T follicular helper cell (primary cell): Measurements from ENCODE around the gene PABPC1L.
"Not testable (repeated sequence)": the region's sequence is repeated elsewhere in the genome, so short reads cannot be mapped to it uniquely, and the experiment has no call there.

Experiments
- DNase-seq: peaks from one replicate; pipeline ENCODE4 v3.0.0-alpha.2; 2020; ENCODE audit warnings: low read depth
- total RNA-seq, 2 experiments: gene quantifications; one replicate each; lab custom pipeline; 2026; lab: John Stamatoyannopoulos, UW

PABPC1L gene
- 13.4 to 13.9 reads per million in 2 experiments for total RNA-seq

- peak; percentile 66 for DNase-seq
Measured at GRCh38 chr20:44909872-44910689, at the start of gene PABPC1L. Gene PABPC1L (plus strand): TSS chr20:44910060. CDS start chr20:44910144, 84 bp downstream.

GRCh38 chr20:44861531-44862006 lies 48.3 kb upstream of the PABPC1L start:
- DNase-seq: no peak

GRCh38 chr20:44862286-44862685 lies 47.6 kb upstream of the PABPC1L start:
- DNase-seq: no peak

- not testable (repeated sequence) for DNase-seq
Measured at GRCh38 chr20:44863365-44864084, 46.3 kb upstream of the PABPC1L start.

GRCh38 chr20:44864493-44864892 lies 45.4 kb upstream of the PABPC1L start:
- DNase-seq: not testable (repeated sequence)

GRCh38 chr20:44866703-44867335 lies 43.0 kb upstream of the PABPC1L start:
- no peak for DNase-seq

- DNase-seq: no peak
Measured at GRCh38 chr20:44869471-44869870, 40.4 kb upstream of the PABPC1L start.

- DNase-seq: not testable (repeated sequence)
Measured at GRCh38 chr20:44882360-44882759, 27.5 kb upstream of the PABPC1L start.

- DNase-seq: no peak
Measured at GRCh38 chr20:44883214-44883902, 26.5 kb upstream of the PABPC1L start.

- no peak for DNase-seq
Measured at GRCh38 chr20:44884907-44885391, 24.9 kb upstream of the PABPC1L start.

- DNase-seq: peak; percentile 93
Measured at GRCh38 chr20:44885392-44886265, 24.2 kb upstream of the PABPC1L start, which contains the start of gene YWHAB. Gene YWHAB (plus strand): TSS chr20:44885705. CDS start chr20:44901534, 15,829 bp downstream.

GRCh38 chr20:44886266-44886651 lies 23.6 kb upstream of the PABPC1L start:
- DNase-seq: no peak

GRCh38 chr20:44886828-44887227 lies 23.0 kb upstream of the PABPC1L start:
- no peak for DNase-seq

GRCh38 chr20:44887466-44887865 lies 22.4 kb upstream of the PABPC1L start:
- DNase-seq: no peak

- DNase-seq: no peak
Measured at GRCh38 chr20:44888226-44889103, 21.4 kb upstream of the PABPC1L start.

GRCh38 chr20:44891826-44892225 lies 18.0 kb upstream of the PABPC1L start:
- DNase-seq: no peak

- DNase-seq: no peak
Measured at GRCh38 chr20:44894959-44895358, 14.9 kb upstream of the PABPC1L start.

- DNase-seq: no peak
Measured at GRCh38 chr20:44896583-44896982, 13.3 kb upstream of the PABPC1L start.

- no peak for DNase-seq
Measured at GRCh38 chr20:44897133-44897532, 12.7 kb upstream of the PABPC1L start.
